Measurements from ENCODE around the gene RAB13. TPM values are rescaled to one million over a fixed set of nuclear protein-coding genes. Genes with fewer than 3 reads are reported as not detected.
A peak's percentile ranks its signal among the peaks of the same experiment; 100 is the strongest.

The RAB13 gene
- total and polyA plus RNA-seq, 2 of the 8 experiments (the other 6 are each of a cell fraction or from before 2014, with no cell fraction given), result 70.5 to 157 TPM

DNA sequence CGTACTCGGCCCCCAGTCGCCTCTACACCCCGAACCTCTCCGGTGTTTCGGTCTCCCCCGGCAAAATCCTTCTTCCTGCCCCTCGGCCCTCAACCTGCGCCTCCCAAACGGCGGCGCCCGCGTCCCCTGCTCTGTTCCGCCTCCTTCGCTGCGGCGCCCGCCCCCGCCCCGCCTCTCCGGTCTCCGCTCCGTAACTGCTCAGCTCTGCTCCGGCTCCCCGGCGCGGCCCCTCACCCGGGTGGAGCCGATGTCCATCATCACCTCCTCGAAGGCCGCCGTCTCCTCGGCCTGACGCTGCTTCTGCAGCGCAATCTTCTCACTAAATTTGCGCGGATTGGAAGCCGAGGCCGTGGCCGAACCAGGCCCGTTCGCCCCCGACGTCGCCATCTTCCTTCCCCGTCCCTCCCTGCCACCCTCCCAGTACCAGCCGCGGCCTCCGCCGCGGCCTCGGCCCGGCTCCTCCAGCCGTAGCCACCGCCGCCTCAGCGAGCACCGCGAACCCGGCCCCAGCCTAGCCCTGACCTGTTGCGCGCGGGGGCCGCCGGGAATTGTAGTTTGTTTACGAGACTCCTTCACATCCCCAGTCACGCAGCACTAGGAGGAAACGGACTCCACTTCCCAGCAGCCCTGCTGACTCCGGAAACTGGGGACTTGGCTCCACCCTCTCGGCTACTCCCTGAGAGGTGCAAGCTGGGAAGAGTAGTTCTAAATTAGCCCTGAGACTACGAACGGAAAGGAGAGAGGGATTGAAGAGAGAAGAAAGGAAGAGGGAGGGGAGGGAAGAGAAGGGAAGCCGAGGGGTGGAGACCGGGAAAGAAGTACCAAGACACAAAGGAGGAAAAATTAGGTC lies 27.8 kb downstream of the RAB13 start, which contains the start of gene CRTC2:
Gene CRTC2 (minus strand): TSS at position 502 of the 850 bp plus-strand sequence. CDS start 115 bp downstream, at position 387.
- Histone ChIP-seq H3K4me1 (replicated peaks in 1 of 4; ENCODE audit: control insufficient read depth in 3 of 4, insufficient read depth in 4 of 4, low read length in 3 of 4) (peaks cover 6 to 20% (median 12%) of the 10 kb centered on the region in 4 experiments), H3K14ac (ENCODE audit: insufficient read length) (no peak within 1 kb of the TSS), H3K36me3 (ENCODE audit: control insufficient read depth in 2 of 4, insufficient read depth in 4 of 4, low read length in 3 of 4) (peaks cover 11 to 26% (median 20%) of the 10 kb centered on the region in 4 experiments), H3K9me3 (ENCODE audit: insufficient read depth in 2 of 2, low read depth in 1 of 2, low read length in 1 of 2) (no peaks in the 10 kb centered on the region), H3K23me2 (ENCODE audit: low read depth, low read length) (peaks cover 22% of the 10 kb centered on the region), H2BK120ac (replicated peaks; ENCODE audit: low read depth, low read length) (no peak within 1 kb of the TSS), H2BK15ac (ENCODE audit: low read length) (0 out of 2 replicates have a peak within 1 kb of the TSS, but pooled peaks have one; percentile 16), H3K27ac (ENCODE audit: low read depth, low read length) (peak within 1 kb of the TSS; percentile 77), H4K20me1 (replicated peaks in 1 of 2; ENCODE audit: control insufficient read depth in 1 of 2, insufficient read depth in 2 of 2, low read length in 2 of 2) (peaks cover 9 to 14% of the 10 kb centered on the region in 2 experiments), H2BK20ac (ENCODE audit: low read length) (no peak within 1 kb of the TSS), H4K5ac (ENCODE audit: insufficient read length, low read depth, low read length) (peak within 1 kb of the TSS; percentile 66), H4K91ac (replicated peaks; ENCODE audit: insufficient read length, low read length) (peak within 1 kb of the TSS; percentile 76), H3K79me1 (ENCODE audit: low read depth, low read length) (peaks cover 31% of the 10 kb centered on the region), H3K9ac (replicated peaks in 1 of 4; ENCODE audit: extremely low read depth in 1 of 4, low read depth in 3 of 4, low read length in 3 of 4) (peak within 1 kb of the TSS; percentile 77 to 85 (median 81)), H3K4ac (replicated peaks; ENCODE audit: insufficient read length, low read depth, low read length) (no peak within 1 kb of the TSS), H2AK5ac (ENCODE audit: low read depth, low read length) (0 out of 2 replicates have a peak within 1 kb of the TSS, but pooled peaks have one; percentile 11), H2BK12ac (ENCODE audit: low read depth, low read length) (0 out of 2 replicates have a peak within 1 kb of the TSS, but pooled peaks have one; percentile 60), H3K4me3 (ENCODE audit: extremely low read depth in 1 of 4, insufficient read depth in 2 of 4, low read depth in 3 of 4, low read length in 4 of 4) (peak within 1 kb of the TSS; percentile 82 to 98 (median 88)), H3K27me3 (replicated peaks in 1 of 4; ENCODE audit: control insufficient read depth in 3 of 4, extremely low read depth in 1 of 4, insufficient read depth in 3 of 4, low read length in 3 of 4) (no peaks in the 10 kb centered on the region), H4K8ac (ENCODE audit: extremely low read depth, insufficient read depth, low read length) (peak within 1 kb of the TSS; percentile 94), H2AFZ (ENCODE audit: low read length) (peak within 1 kb of the TSS; percentile 4; the same call in 1 of the 2 replicates), H3K23ac (ENCODE audit: insufficient read length) (no peak within 1 kb of the TSS), H3K56ac (replicated peaks; ENCODE audit: insufficient read length, low read depth, low read length) (peak within 1 kb of the TSS; percentile 25), H3K4me2 (ENCODE audit: insufficient read depth in 1 of 2, low read depth in 2 of 2, low read length in 2 of 2) (peak within 1 kb of the TSS; percentile 81 to 89), H2BK5ac (ENCODE audit: low read depth, low read length) (peak within 1 kb of the TSS; percentile 96), H3K18ac (ENCODE audit: extremely low read depth, low read length) (peak within 1 kb of the TSS; percentile 92), H3K79me2 (ENCODE audit: control insufficient read depth in 1 of 2, insufficient read depth in 2 of 2, low read length in 2 of 2) (peaks cover 36 to 73% of the 10 kb centered on the region in 2 experiments)
- ChIA-PET CTCF (ENCODE audit: partially characterized antibody) (interaction anchor here (1.0 to 6.4 kb wide), 3 partner anchors 13 to 30 kb away, joined by 3 to 31 read pairs (median 3); partner anchors contain the start of gene DENND4B), POLR2A (ENCODE audit: partially characterized antibody) (interaction anchor here (0.5 to 15.7 kb wide), 18 partner anchors 11 to 535 kb away, joined by 3 to 454 read pairs (median 4); partner anchors contain the start of genes CHTOP, CREB3L4, DENND4B and GATAD2B)
- 2% methylated on average over 49 of the region's 75 CpGs; no CpG with 5 or more reads in 1 of the 2 experiments for WGBS, 2 experiments (ENCODE audit: extremely low coverage in 1 of 2, insufficient coverage in 1 of 2, insufficient read length in 1 of 2, insufficient replicate concordance in 2 of 2, low coverage in 1 of 2, low lambda C conversion rate in 2 of 2, missing lambda C conversion rate in 1 of 2)
- peak; percentile 78 for FAIRE-seq
- DNase-seq (ENCODE audit: low read depth in 1 of 2, low spot score in 2 of 2), result peak; percentile 96 to 97
- TF ChIP-seq YY1 (IDR thresholded peaks at IDR 0.05; ENCODE audit: low read depth, low read length) (peak; percentile 76), POLR2A (IDR thresholded peaks at IDR 0.05; ENCODE audit: control extremely low read depth in 1 of 2, low read depth in 2 of 2, low read length in 2 of 2) (peak in 1 of 2 experiments; percentile 37; a peak in 2 of 3 replicates), GABPA (IDR thresholded peaks at IDR 0.05; ENCODE audit: borderline replicate concordance, insufficient read depth, low read length) (peak; percentile 86; the same call in 1 of the 2 replicates), POLR2AphosphoS5 (IDR thresholded peaks at IDR 0.05; ENCODE audit: low read depth, low read length) (peak; percentile 79), RBBP5 (IDR thresholded peaks at IDR 0.05; ENCODE audit: borderline replicate concordance, low read depth, low read length) (peak; percentile 70; the same call in 1 of the 2 replicates), ASH2L (IDR thresholded peaks at IDR 0.05; ENCODE audit: low read length) (peak; percentile 83), TAF1 (IDR thresholded peaks at IDR 0.05; ENCODE audit: low read depth, low read length) (peak; percentile 71), TBP (IDR thresholded peaks at IDR 0.05; ENCODE audit: low read depth, low read length) (peak; percentile 67), EGR1 (IDR thresholded peaks at IDR 0.05; ENCODE audit: borderline replicate concordance, low read depth, low read length) (peak; percentile 29; the same call in 1 of the 2 replicates)
- TF ChIP-seq, protein P1, sequence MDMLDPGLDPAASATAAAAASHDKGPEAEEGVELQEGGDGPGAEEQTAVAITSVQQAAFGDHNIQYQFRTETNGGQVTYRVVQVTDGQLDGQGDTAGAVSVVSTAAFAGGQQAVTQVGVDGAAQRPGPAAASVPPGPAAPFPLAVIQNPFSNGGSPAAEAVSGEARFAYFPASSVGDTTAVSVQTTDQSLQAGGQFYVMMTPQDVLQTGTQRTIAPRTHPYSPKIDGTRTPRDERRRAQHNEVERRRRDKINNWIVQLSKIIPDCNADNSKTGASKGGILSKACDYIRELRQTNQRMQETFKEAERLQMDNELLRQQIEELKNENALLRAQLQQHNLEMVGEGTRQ (IDR thresholded peaks at IDR 0.05; ENCODE audit: low read length), result no peak

Data from H1 (cell line).